ENCODE measurements around the gene PARK7. TPM values are rescaled to one million over a fixed set of nuclear protein-coding genes. Genes with fewer than 3 reads are reported as not detected.
A peak's percentile ranks its signal among the peaks of the same experiment; 100 is the strongest.

PARK7 gene
- total RNA-seq, 3 donors from 2014 or later, result 135 to 200 (median 186) TPM

GRCh38 chr1:8027748-8028570, 66.4 kb downstream of the PARK7 start:
- Histone ChIP-seq H3K36me3 (ENCODE audit: low read depth) (no peaks in the 10 kb centered on the region), H3K4me3 (no peak overlapping the region), H3K4me1 (ENCODE audit: low read depth) (peaks cover 20% of the 10 kb centered on the region), H3K9me3 (no peaks in the 10 kb centered on the region)
- intact Hi-C loops (cut with DNase I, micrococcal nuclease), result loop anchor here in 1 of 2 donors (10.0 kb wide), 1 partner anchor 107 kb away; no protein-coding TSS in a partner anchor
- no peak for TF ChIP-seq CTCF (IDR thresholded peaks at IDR 0.05)
- DNase-seq (peak in 1 of 3 donors; percentile 32), ATAC-seq (peak; percentile 24)

DNA sequence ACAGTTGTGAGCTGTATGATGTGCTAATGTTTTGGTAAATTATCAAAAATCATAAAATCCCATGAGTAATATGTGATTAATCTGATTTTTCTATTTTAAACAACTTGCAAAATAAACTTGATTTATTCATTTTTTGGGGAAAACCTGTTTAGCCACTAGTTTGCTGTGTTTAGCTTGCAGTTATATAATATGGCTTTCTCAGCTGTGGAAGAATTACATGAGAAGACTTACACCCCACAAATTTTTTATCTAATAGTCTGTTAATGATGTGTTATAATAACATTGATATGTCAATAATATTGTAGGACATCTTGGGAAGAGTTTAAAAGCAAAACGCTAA, 67.0 kb downstream of the PARK7 start:
- no peak for ATAC-seq
- no peak for TF ChIP-seq CTCF (IDR thresholded peaks at IDR 0.05)

GRCh38 chr1:8031176-8031785, 69.8 kb downstream of the PARK7 start:
- Histone ChIP-seq H3K4me1 (ENCODE audit: low read depth) (peaks cover 20% of the 10 kb centered on the region), H3K36me3 (ENCODE audit: low read depth) (no peaks in the 10 kb centered on the region), H3K9me3 (no peaks in the 10 kb centered on the region), H3K4me3 (no peak overlapping the region)
- intact Hi-C loops (cut with DNase I, micrococcal nuclease), result no loop called here
- no peak for DNase-seq
- ATAC-seq, result no peak
- peak; percentile 40 for TF ChIP-seq CTCF (IDR thresholded peaks at IDR 0.05)

More for the DNA sequence above, 67.0 kb downstream of the PARK7 start:
- Histone ChIP-seq H3K9me3 (no peaks in the 10 kb centered on the region), H3K36me3 (ENCODE audit: low read depth) (no peaks in the 10 kb centered on the region), H3K4me1 (ENCODE audit: low read depth) (peaks cover 20% of the 10 kb centered on the region), H3K4me3 (no peak overlapping the region)
- intact Hi-C loops (cut with DNase I, micrococcal nuclease), result loop anchor here in 1 of 2 donors (10.0 kb wide), 1 partner anchor 106 kb away; no protein-coding TSS in a partner anchor
- no peak for DNase-seq

DNA sequence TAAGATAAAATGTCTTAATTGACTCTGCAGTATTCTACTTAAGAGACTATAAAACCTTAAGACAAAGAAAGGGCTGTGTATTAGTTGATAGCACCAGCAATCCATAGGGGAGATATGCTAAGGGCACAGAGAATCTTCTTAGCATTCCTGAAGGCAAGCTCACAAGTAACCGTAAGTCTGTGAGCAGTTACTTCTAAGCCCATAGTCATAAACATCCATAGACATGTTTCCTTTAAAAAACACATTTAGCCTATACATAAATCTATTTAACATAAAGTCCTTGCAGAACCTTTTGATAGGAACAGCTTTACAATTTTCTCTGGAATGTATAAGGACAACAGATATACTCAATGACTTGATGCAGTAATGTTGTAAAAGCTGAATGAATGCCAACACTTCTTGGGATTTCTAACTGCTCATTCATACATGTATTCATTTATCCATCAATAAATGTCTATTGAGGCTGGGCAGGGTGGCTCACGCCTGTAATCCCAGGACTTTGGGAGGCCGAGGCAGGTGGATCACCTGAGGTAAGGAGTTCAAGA, 70.9 kb downstream of the PARK7 start:
- TF ChIP-seq CTCF (IDR thresholded peaks at IDR 0.05), result no peak
- intact Hi-C loops (cut with DNase I, micrococcal nuclease), result no loop called here

DNA sequence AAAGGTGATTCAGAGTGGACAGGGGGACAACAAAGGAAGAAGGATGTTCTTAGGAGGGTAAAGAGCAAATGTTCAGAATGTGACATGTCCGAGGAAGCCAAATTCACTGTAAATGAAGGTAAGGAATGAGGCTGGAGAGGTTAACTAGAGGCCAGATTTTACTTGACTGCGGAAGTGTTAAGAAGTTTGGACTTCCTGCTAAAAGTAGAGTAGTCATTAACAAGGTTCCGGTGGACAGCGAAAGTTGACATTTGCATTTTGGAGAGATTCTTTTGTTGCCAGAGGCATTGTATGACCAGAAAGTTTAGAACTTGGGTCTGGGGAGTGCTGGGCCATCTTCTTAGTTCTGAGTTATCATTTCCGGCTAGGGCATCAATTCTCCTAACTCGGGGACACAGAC, 71.8 kb downstream of the PARK7 start:
- TF ChIP-seq CTCF (IDR thresholded peaks at IDR 0.05), result no peak
- intact Hi-C loops (cut with DNase I, micrococcal nuclease), result no loop called here
- no peak for ATAC-seq
- no peak for DNase-seq
- Histone ChIP-seq H3K4me3 (no peak overlapping the region), H3K4me1 (ENCODE audit: low read depth) (peaks cover 10% of the 10 kb centered on the region), H3K36me3 (ENCODE audit: low read depth) (no peaks in the 10 kb centered on the region), H3K9me3 (no peaks in the 10 kb centered on the region)

More for the DNA sequence above, 70.9 kb downstream of the PARK7 start:
- ATAC-seq, result no peak
- no peaks in the 10 kb centered on the region for H3K36me3 ChIP-seq (ENCODE audit: low read depth)
- no peaks in the 10 kb centered on the region for H3K9me3 ChIP-seq
- peaks cover 15% of the 10 kb centered on the region for H3K4me1 ChIP-seq (ENCODE audit: low read depth)
- H3K4me3 ChIP-seq, result no peak overlapping the region
- DNase-seq, result no peak

Other genes starting within 250 kb of the PARK7 start
- gene VAMP3, start 190.4 kb upstream of the PARK7 start, total RNA-seq, result 100 to 1,000 TPM in 1 of 3 donors, 10 to 100 TPM in 2; 91.6 to 105 (median 94.3) TPM
- 10 to 100 TPM in 2 of 3 donors, 1 to 10 TPM in 1; 6.9 to 42.1 (median 14.7) TPM for gene PER3, start 177.4 kb upstream of the PARK7 start, total RNA-seq
- gene UTS2, start 108.6 kb upstream of the PARK7 start, total RNA-seq, result under 1 TPM in 1 of 3 donors, not detected in 2; 0.17 TPM
- gene TNFRSF9, start 20.9 kb upstream of the PARK7 start, total RNA-seq, result under 1 TPM; 0.19 to 0.51 (median 0.35) TPM
- gene ERRFI1, start 64.6 kb downstream of the PARK7 start, total RNA-seq, result 10 to 100 TPM; 48.5 to 84.0 (median 50.2) TPM